B cell (primary cell): ENCODE measurements around the gene TTLL6. TPM values are rescaled to one million over a fixed set of nuclear protein-coding genes. Genes with fewer than 3 reads are reported as not detected.

Source experiments
- ATAC-seq: fragments of 200-7000 bp; cut with Tn5 transposase; one replicate; pipeline ENCODE4 v1.10.0; 2021; ENCODE audit warnings: low read depth, mild to moderate bottlenecking, moderate number of reproducible peaks, moderate library complexity
- CTCF ChIA-PET: fragments of 350-600 bp; sonication (Branson Sonifier 250); formaldehyde crosslinking; loops from one replicate; lab custom pipeline; 2021; ENCODE audit warnings: antibody characterized with exemption, inconsistent platforms; lab: Charles Lee
- POLR2A ChIA-PET: fragments of 350-600 bp; sonication (Branson Sonifier 250); formaldehyde crosslinking; loops from one replicate; lab custom pipeline; 2021; ENCODE audit warnings: antibody characterized with exemption; lab: Charles Lee
- DNase-seq: peaks from one replicate; pipeline ENCODE4 v3.0.0; 2013
- H2AFZ ChIP-seq: 2 replicates; pipeline ENCODE4 v1.6.1; 2012; ENCODE audit warnings: mild to moderate bottlenecking, low read depth, low read length; ENCODE audit not compliant: insufficient read depth, poor library complexity, severe bottlenecking
- H3K27ac ChIP-seq, 2 donors: 1 replicate in 1 of 2; 2 replicates in 1 of 2; pipeline ENCODE4 v1.5.1; 2012 to 2013; ENCODE audit warnings: low read length in 2 of 2, mild to moderate bottlenecking in 2 of 2, moderate library complexity in 1 of 2
- H3K27me3 ChIP-seq, 4 experiments: fragments of 200-600 bp in 1 of 4; sonication (generic) in 1 of 4; replicated peaks in 1 of 4; 1 replicate in 2 of 4; 2 replicates in 2 of 4; pipeline versions ENCODE4 v1.6.1 to v1.7.0; 2013 to 2016; ENCODE audit warnings: low read length in 3 of 4, mild to moderate bottlenecking in 2 of 4, mixed read lengths in 1 of 4, moderate library complexity in 1 of 4; ENCODE audit not compliant: insufficient read depth in 4 of 4, control insufficient read depth in 3 of 4; ENCODE audit errors: control extremely low read depth in 1 of 4
- H3K36me3 ChIP-seq, 2 experiments: replicated peaks in 1 of 2; 1 replicate in 1 of 2; 2 replicates in 1 of 2; pipeline versions ENCODE4 v1.6.1 to v1.7.1; 2013; ENCODE audit warnings: low read length in 1 of 2; ENCODE audit not compliant: insufficient read depth in 2 of 2, control insufficient read depth in 1 of 2; ENCODE audit errors: control extremely low read depth in 1 of 2, extremely low read depth in 1 of 2
- H3K4me1 ChIP-seq, 2 donors: fragments of 200-600 bp in 1 of 2; sonication (generic) in 1 of 2; 1 replicate in 1 of 2; 2 replicates in 1 of 2; pipeline versions ENCODE4 v1.5.1 to v1.6.1; 2013 to 2017; ENCODE audit warnings: low read length in 2 of 2; ENCODE audit not compliant: control insufficient read depth in 2 of 2, insufficient read depth in 2 of 2
- H3K4me2 ChIP-seq: replicated peaks from 2 replicates; pipeline ENCODE3; 2012; ENCODE audit warnings: mild to moderate bottlenecking, low read depth, low read length; ENCODE audit not compliant: poor library complexity, severe bottlenecking
- H3K4me3 ChIP-seq, 5 experiments: fragments of 200-600 bp in 1 of 5; sonication (generic) in 1 of 5; 1 replicate in 3 of 5; 2 replicates in 2 of 5; pipeline versions ENCODE4 v1.5.1 to v1.7.0; 2011 to 2016; ENCODE audit warnings: low read length in 4 of 5, mild to moderate bottlenecking in 4 of 5, low read depth in 2 of 5, control low read depth in 1 of 5, moderate library complexity in 1 of 5; ENCODE audit not compliant: insufficient read depth in 1 of 5; ENCODE audit errors: control extremely low read depth in 1 of 5, extremely low read depth in 1 of 5
- H3K79me2 ChIP-seq: fragments of 200-600 bp; sonication (generic); one replicate; pipeline ENCODE4 v1.6.0; 2016; ENCODE audit warnings: low read length; ENCODE audit not compliant: control insufficient read depth, insufficient read depth
- H3K9ac ChIP-seq: fragments of 200-600 bp; sonication (generic); 2 replicates; pipeline ENCODE4 v1.6.1; 2017; ENCODE audit warnings: mild to moderate bottlenecking, low read length, moderate library complexity
- H3K9me3 ChIP-seq, 3 donors: one replicate each; pipeline versions ENCODE4 v1.6.1 to v1.7.1; 2013; ENCODE audit warnings: low read length in 2 of 3; ENCODE audit not compliant: control insufficient read depth in 2 of 3, insufficient read depth in 1 of 3; ENCODE audit errors: control extremely low read depth in 1 of 3
- H4K20me1 ChIP-seq: 2 replicates; pipeline ENCODE4 v1.6.0; 2012; ENCODE audit warnings: mild to moderate bottlenecking, low read length; ENCODE audit not compliant: insufficient read depth, control insufficient read depth, poor library complexity, severe bottlenecking
- H3K27ac Mint-ChIP-seq: one replicate; pipeline ENCODE4 v1.8.0; 2021; ENCODE audit warnings: mixed read lengths
- H3K27me3 Mint-ChIP-seq: one replicate; pipeline ENCODE4 v1.8.0; 2021; ENCODE audit warnings: mixed read lengths
- H3K4me1 Mint-ChIP-seq: one replicate; pipeline ENCODE4 v1.8.0; 2021; ENCODE audit warnings: mixed read lengths
- H3K4me3 Mint-ChIP-seq: one replicate; pipeline ENCODE4 v1.8.0; 2021; ENCODE audit warnings: mixed read lengths
- H3K9me3 Mint-ChIP-seq: one replicate; pipeline ENCODE4 v1.8.0; 2022; ENCODE audit warnings: mixed read lengths; ENCODE audit not compliant: insufficient read depth
- CTCF ChIP-seq: fragments of 200-600 bp; IDR thresholded peaks from one replicate; pipeline ENCODE4 v1.8.0; 2022; ENCODE audit warnings: antibody characterized with exemption, mild to moderate bottlenecking
- EZH2 ChIP-seq: IDR thresholded peaks from 2 replicates; pipeline ENCODE4 v1.6.1; 2012; ENCODE audit warnings: borderline replicate concordance, low read depth, mild to moderate bottlenecking, moderate library complexity, low read length; ENCODE audit not compliant: insufficient read depth, poor library complexity, severe bottlenecking
- WGBS: methylation state at CpG from one replicate; pipeline ENCODE4 v1.1.5; 2013; ENCODE audit warnings: missing lambda C conversion rate; ENCODE audit not compliant: insufficient coverage; 5-methylcytosine and 5-hydroxymethylcytosine counted together
- intact Hi-C: fragments of 100-400 bp; cut with micrococcal nuclease; formaldehyde crosslinking; loops from one replicate; pipeline ENCODE4 v1.10.0; 2022
- polyA plus RNA-seq: library from polyadenylated mRNA; depleted of rRNA; stranded (reverse); fragments of >200 nt; gene quantifications from 2 replicates; pipeline ENCODE4 v1.2.3, GENCODE V29; 2012
- total RNA-seq, 2 donors: library from RNA; stranded (reverse); fragments of 120-200 nt in 1 of 2; gene quantifications; 1 replicate in 1 of 2; 2 replicates in 1 of 2; pipeline versions ENCODE4 v1.2.3 to v1.2.4, GENCODE V29; 2013 to 2022

The TTLL6 gene
- total and polyA plus RNA-seq, 2 donors (not counting 1 experiment from before 2014, with no cell fraction given) = not detected

- Histone ChIP-seq H3K27ac (no peak overlapping the region), H3K9ac (no peak overlapping the region), H3K4me1 (peaks cover 3 to 36% of the 10 kb centered on the region in 2 donors), H3K27me3 (peaks cover 0 to 93% (median 79%) of the 10 kb centered on the region in 4 experiments), H3K79me2 (no peaks in the 10 kb centered on the region), H3K4me2 (no peak overlapping the region), H2AFZ (no peak overlapping the region), H3K9me3 (peaks cover 1 to 32% (median 6%) of the 10 kb centered on the region in 3 donors), H3K36me3 (no peaks in the 10 kb centered on the region), H4K20me1 (no peaks in the 10 kb centered on the region), H3K4me3 (no peak overlapping the region)
- TF ChIP-seq EZH2 (no peak), CTCF (no peak)
- POLR2A ChIA-PET = no interaction called here
- CTCF ChIA-PET = interaction anchor here (1.1 to 3.3 kb wide), 3 partner anchors 21 to 67 kb away, joined by 3 to 17 read pairs (median 5); partner anchors contain the start of gene PRAC2
- DNase-seq (peak; percentile 15), ATAC-seq (no peak)
- H3K4me1 Mint-ChIP-seq = peaks cover 7% of the 10 kb centered on the region
- intact Hi-C loops = loop anchor here (2.0 kb wide), 1 partner anchor 21 kb away; no protein-coding TSS in a partner anchor
- H3K4me3 Mint-ChIP-seq = no peak overlapping the region
- no peak overlapping the region for H3K27ac Mint-ChIP-seq
- H3K9me3 Mint-ChIP-seq = no peaks in the 10 kb centered on the region
- H3K27me3 Mint-ChIP-seq = peaks cover 76% of the 10 kb centered on the region
- whole genome bisulfite sequencing = 22% methylated on average over 7 of the region's 12 CpGs
Observed at GRCh38 chr17:48745381-48746275, 71.4 kb downstream of the TTLL6 start.

GRCh38 chr17:48740537-48740936 lies 76.5 kb downstream of the TTLL6 start:
- DNase-seq (no peak), ATAC-seq (no peak)
- CTCF ChIA-PET = interaction anchor here (1.6 kb wide), 1 partner anchor 16 kb away, joined by 5 read pairs; no protein-coding TSS in a partner anchor
- no peak overlapping the region for H3K27ac Mint-ChIP-seq
- Histone ChIP-seq H2AFZ (no peak overlapping the region), H3K4me3 (no peak overlapping the region), H3K27ac (no peak overlapping the region), H3K4me2 (no peak overlapping the region), H3K9ac (no peak overlapping the region), H3K27me3 (peaks cover 1 to 90% (median 56%) of the 10 kb centered on the region in 4 experiments), H3K4me1 (peaks cover 8 to 15% of the 10 kb centered on the region in 2 donors), H3K79me2 (no peaks in the 10 kb centered on the region), H4K20me1 (no peaks in the 10 kb centered on the region), H3K36me3 (no peaks in the 10 kb centered on the region), H3K9me3 (peaks cover 2 to 28% (median 4%) of the 10 kb centered on the region in 3 donors)
- intact Hi-C loops = no loop called here
- no peaks in the 10 kb centered on the region for H3K9me3 Mint-ChIP-seq
- TF ChIP-seq CTCF (no peak), EZH2 (no peak)
- POLR2A ChIA-PET = no interaction called here
- H3K4me1 Mint-ChIP-seq = peaks cover 7% of the 10 kb centered on the region
- H3K27me3 Mint-ChIP-seq = peaks cover 76% of the 10 kb centered on the region
- H3K4me3 Mint-ChIP-seq = no peak overlapping the region
